ENCODE data around the gene PTCD1.
A peak's percentile ranks its signal among the peaks of the same experiment; 100 is the strongest.
"Not testable (repeated sequence)": the region's sequence is repeated elsewhere in the genome, so short reads cannot be mapped to it uniquely, and the experiment has no call there.

PTCD1 gene

DNA sequence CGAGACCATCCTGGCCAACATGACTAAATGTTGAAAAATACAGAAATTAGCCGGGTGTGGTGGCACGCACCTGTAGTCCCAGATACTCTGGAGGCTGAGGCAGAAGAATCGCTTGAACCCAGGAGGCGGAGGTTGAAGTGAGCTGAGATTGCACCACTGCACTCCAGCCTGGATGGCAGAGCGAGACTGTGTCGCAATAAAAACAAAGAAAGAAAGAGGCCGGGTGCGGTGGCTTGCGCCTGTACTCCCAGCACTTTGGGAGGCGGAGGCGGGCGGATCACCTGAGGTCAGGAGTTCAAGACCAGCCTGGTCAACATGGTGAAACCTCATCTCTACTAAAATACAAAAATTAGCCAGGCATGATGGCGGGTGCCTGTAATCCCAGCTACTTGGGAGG lies 51.4 kb downstream of the PTCD1 start:
- DNase-seq: not testable (repeated sequence)

DNA sequence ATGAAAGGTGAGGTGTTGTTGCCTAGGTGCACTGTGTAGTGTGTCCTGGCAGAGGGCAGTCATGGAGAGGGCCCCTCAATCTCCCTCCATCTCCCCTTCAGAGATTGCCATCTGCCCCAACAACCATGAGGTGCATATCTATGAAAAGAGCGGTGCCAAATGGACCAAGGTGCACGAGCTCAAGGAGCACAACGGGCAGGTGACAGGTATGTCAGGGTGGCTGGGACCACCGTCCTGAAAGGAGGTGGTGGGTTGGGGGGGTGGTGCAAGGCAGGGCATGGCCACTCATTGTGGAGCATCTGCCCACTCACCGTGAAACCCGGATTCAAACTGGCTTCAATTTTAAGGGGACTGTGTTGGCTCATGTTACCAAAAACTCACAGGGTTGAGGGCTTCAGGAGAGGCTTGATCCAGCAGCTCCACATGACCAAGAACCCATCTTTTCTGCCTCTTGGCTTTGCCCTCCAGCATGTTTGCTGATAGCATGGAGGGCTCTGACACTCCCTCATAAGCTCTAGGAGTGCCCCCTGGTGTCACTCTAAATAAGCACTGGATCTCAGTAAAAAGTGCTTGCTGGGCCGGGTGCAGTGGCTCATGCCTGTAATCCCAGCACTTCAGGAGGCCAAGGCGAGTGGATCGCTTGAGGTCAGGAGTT lies 51.9 kb downstream of the PTCD1 start:
- DNase-seq: peak; percentile 51

DNA sequence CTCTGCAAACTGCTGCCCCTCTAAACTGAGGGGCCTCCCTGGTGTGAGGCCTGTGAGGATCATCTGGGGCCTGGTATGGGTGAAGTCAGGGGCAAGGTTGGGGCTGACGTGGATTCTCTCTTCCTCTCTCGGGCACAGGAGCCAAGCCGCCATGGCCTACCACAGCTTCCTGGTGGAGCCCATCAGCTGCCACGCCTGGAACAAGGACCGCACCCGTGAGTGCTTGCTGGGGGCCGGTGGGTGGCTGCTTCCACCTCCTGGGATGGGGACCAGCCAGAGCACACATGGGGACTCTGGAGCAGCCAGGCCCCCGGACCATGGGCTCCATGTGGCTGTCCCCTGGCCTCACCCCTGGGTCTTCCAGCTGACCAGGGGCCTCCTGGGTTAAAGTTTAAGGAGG lies 53.0 kb downstream of the PTCD1 start:
- no peak for DNase-seq

DNA sequence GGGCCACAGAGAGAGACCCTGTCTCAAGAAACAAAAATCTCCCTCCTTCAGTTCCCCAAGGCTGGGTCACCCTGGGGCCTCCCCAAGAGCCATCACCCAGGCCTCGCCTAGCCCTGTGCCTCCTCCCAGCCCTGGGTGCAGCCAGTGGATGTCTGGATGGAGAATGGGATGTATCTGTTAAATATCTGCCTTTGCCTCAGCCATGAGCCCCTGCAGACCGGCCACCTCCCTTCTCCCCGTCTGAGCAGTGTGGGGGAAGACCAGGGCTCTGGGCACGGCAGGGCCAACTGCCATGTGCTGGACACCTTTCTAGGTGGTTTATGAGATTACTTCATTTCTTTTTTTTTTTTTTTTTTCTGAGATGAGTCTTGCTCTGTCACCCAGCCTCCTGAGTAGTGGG lies 54.1 kb downstream of the PTCD1 start:
- DNase-seq: no peak

DNA sequence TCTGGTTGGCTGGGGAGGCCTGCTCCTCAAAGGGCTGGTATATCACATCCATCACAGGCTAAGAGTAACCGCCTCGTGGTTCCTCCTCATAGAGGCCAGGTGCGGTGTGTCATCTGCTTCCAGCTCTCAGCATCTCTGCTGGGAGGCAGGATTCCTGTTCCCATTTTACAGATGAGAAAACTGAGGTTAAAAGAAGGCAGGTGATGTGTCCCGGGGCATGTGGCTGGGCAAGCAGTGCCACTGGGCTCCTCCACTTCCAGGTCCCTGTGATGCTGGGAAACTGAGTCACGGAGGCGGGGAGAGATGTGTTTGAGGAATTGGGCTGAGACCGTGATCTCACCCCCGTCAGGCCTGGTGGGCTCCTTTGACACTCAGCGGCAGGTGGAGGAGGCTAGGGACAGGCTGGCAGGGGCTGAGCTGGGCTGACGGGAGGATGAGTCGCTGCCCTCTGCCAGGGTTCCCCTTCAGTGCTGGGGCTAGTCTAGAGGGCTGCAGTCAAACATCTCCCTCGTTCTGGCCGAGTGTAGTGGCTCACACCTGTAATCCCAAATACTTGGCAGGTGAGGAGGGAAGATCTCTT lies 54.7 kb downstream of the PTCD1 start:
- no peak for DNase-seq

DNA sequence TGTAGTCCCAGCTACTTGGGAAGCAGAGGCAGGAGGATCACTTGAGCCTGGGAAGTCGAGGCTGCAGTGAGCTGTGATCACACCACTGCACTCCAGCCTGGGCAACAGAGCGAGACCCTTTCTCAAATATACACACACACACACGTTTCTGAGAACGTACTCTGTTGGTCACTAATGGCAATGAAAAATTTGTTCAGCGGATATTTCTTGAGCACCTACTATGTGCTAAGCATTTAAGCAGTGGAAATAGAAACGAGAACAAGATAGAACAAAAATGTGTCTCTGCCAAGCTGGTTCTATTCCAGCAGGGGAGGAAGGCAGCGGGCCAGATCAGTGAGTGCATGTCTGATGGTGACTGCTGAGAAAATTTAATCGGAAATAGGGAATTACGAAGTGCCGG lies 55.4 kb downstream of the PTCD1 start:
- no peak for DNase-seq

DNA sequence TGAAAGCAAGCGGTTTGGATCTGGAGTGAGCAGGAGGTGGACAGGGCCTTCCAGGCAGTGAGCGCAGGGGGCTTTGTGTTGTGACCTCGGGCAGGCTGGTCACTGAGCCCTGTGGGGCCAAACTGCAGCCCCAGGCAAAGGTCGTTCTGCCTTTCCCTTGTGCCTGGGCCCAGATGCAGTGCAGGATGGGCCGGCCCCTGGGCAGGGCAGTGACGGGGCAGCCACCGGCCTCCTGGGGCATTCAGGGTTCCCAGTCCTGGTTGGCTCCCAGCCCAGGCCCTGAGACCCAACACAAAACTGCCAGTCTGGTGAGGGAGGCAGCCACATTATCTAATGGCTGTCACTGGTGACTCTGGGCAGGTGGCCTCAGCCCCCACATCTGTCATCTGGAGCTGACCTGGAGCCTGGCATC lies 56.9 kb downstream of the PTCD1 start:
- DNase-seq: no peak

DNA sequence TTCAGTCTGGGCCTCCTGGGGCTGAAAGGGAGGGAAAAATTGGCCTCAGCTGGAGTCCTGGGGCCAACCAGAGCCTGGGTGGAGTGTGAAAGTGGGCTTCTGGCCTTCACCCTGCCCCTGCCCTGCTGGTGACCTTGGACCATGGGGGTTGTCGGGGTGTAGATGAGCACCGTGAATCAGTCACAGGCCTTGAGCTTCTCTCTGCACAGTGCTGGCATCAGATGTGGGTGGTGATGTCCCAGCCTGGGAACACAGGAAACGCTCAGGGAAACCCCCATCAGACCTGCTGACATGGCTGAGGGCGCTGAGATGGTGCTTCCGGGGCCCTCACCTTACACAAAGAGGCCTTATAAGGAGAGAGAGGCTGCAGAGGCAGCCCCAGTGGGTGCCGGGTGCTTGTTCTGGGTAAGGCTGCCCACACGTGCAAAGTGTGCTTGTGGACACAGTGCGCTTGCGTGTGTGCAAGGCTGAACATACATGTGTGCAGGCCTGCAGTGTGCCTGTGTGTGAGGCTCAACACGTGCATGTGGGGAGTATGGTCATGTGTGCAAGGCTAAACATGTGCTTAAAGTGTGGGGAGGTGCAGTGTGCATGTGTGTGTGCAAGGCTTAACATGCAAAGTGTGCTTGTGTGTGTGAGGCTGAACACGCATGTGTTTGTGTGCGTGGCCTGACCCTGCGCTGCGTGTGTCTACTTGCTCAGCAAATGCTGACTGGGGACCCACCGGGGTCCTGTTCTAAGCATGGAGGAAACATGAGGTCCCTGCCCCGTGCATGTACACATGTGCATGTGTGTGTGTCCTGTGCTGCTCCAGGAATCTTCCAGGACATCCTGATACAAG lies 57.6 kb downstream of the PTCD1 start:
- peak; percentile 88 for DNase-seq

DNA sequence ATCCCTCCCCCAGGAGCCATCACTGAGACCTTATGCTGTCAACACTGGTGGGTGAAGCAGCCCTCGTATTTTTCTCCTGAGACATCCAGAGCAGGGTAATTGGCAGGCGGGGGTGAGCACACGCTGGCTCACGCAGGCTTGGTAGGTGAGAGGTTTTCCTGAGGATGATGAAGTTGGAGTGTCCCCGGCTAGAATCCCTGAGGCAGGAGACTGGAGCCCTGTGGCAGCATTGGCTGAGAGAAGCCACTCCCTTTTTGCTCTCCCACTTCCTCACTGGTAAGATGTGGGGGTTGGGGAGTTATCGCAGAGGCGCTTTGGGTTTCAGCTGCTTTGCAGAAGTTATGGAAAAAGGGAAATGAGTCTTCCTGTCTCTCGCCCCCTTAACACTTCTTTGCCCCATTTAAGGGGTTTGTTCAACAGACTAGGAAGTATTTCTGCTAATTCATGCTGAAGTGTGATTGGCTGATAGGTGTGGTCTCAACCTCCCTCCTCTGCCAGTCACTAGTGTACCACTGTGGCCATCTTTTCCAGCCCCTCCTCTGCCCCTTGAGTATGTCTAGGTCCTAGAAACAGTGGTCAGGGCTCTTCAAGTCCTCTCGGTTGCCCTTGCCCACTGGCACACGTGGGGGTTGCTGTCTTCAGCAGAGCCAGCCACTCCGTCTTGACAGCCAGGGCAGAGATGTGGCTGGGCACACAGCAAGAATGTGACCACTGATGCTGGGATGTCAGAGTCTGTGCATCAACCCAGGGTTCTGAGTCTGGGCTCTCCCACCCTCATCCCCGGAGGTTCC lies 58.4 kb downstream of the PTCD1 start:
- DNase-seq: peak; percentile 29

DNA sequence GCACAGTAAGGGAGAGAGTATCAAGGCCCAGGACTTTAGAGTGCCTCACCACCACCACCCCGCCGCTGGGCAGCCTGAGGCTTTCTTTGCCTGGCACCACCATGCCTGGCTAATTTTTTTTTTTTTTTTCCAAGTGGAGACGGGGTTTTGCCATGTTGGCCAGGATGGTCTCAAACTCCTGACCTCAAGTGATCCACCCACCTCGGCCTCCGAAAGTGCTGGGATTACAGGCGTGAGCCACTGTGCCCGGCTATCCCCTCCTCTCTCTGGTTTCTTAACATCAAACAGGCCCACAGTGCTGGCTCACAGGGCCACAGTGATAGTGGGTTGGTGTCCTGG lies 58.9 kb downstream of the PTCD1 start:
- DNase-seq: not testable (repeated sequence)

DNA sequence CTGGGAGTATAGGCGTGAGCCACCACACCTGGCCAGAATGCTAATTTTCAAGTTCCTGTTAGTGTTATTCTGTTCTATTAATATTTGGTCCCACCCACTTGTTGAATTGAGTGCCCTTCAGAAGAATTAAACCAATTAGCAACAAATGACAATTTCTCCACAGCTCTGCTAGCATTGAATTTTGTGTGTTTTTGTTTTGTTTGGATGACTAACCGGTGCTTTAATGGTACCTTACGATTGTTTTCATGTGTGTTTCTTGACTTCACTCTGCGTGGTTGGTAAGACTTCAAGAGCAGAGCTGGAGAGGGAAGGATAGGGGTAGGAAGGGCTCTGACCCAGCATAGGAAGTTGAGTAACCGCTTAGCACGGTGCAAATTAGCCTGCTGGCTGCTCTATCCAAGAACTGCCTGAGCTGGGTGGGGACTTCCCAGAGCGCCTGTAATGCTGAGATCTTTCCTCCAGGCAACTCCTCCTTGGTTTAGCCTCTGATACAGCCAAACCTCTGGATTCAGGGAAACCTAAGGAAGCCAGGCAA lies 59.5 kb downstream of the PTCD1 start:
- DNase-seq: peak; percentile 60

DNA sequence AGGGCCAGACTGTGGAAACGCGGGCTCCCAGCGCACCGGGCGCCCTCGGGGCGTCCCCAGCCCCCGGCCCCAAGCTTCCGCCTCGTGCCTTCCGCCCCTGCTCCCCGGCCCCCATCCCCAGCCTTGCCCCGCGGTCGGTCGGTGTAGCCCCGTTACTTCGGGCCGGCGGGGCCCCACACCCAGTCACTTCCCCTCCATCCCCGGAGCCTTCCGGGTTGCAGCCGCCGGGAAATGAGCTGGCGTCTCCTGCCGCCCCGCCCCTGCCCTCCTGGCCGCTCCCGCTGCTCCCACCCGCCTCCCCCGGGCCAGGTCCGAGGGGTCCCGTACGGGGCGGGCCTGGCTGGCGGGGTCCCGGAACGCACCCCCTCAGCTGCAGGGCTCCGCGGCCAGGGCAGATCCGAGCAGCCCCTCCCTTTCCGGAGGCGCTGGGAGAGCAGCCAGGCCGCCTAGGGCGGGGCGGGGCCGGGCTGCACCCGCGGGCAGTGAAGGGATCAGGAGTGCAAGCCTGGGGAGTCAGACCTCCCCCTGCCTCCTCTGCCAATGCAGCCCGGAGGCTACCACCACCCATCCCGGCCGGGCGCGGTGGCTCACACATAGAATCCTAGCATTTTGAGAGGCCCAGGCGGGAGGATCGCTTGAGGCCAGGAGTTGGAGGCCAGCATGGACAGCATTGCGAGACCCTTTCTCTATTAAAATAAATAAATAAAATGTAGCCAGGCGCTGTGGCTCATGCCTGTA lies 63.4 kb downstream of the PTCD1 start:
- peak; percentile 70 for DNase-seq

DNA sequence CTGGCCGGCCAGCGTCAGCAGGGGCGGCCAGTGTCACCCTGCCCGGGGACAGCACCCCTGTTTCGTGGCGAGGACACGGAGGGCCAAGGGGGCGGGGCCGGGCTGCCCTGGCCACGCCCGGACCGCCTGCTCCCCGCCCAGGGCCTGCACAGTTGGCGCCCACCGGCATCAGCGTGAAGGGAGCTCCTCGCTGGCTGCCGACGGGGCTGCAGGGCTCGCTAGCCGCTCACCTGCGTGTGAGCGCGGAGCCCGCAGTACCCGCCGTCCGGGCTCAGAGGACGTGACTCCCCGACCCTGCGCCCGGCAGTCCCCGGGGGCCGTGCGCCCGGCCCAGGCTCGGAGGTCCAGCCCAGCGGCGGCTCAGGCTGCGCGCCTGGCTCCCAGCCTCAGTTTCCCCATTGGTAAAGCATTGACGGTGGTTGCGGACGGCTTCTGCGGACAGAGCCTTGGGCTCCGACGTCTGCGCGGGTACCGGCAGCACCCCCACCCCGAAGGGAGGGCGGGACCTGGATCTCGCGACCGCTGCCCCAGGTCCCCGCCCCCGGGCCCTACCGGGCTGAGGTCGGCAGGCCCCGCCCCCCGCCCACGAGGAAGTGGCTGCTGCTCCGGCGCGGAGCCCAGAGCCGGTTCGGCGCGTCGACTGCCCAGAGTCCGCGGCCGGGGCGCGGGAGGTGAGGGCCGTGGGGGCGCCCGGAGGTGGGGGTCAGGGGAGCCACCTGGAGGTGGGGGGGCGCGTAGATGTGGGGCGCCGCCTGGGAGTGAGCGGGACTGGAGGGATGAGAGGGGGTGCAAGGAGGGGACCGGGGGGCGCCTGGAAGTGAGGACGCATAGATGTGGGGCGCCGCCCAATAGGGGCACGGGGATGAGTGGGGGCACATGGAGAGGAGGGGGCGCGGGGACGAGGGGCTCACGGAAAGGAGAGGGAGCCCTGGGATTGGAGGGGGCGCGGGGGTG lies 64.2 kb downstream of the PTCD1 start, which contains the start of gene ARPC1B:
Gene ARPC1B (plus strand): TSS at position 620 of the 954 bp plus-strand sequence. CDS start 10,985 bp downstream, outside the sequence.
- peak; percentile 93 for DNase-seq

DNA sequence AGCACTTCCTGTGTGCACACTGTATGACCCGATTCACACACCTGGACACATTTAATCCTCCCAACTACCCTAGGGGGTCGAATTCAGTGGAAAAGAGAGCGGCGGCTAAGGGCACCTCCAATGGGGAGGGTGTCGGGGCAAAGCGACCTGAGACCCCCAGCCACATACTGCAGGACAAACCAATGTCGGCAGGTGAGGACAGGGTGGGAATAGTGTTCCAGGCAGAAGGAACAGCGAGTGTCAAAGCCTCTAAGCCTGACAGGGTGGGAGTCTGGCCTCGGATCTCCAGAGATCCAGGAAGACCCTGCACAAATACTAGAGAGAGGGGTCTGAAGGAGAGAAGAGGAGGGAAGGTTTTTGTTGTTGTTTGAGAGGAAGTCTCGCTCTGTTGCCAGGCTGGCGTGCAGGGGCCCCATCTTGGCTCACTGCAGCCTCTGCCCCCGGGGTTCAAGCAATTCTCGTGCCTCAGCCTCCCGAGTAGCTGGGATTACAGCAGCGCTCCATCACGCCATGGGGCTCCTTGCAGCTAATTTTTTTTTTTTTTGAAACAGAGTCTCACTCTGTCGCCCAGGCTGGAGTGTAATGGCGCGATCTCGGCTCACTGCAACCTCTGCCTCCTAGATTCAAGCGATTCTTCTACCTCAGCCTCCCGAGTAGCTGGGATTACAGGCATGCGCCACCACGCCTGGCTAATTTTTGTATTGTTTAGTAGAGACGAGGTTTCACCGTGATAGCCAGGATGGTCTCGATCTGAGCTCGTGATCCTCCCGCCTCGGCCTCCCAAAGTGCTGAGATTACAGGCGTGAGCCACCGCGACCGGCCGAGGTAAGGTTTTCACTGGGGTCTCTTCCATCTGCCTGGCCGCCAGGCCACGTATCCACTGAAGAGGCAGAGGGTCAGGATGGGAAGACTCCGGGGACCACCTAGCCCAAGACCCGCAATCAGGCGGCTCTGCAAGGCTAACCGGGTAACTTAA lies 65.2 kb downstream of the PTCD1 start:
- no peak for DNase-seq

DNA sequence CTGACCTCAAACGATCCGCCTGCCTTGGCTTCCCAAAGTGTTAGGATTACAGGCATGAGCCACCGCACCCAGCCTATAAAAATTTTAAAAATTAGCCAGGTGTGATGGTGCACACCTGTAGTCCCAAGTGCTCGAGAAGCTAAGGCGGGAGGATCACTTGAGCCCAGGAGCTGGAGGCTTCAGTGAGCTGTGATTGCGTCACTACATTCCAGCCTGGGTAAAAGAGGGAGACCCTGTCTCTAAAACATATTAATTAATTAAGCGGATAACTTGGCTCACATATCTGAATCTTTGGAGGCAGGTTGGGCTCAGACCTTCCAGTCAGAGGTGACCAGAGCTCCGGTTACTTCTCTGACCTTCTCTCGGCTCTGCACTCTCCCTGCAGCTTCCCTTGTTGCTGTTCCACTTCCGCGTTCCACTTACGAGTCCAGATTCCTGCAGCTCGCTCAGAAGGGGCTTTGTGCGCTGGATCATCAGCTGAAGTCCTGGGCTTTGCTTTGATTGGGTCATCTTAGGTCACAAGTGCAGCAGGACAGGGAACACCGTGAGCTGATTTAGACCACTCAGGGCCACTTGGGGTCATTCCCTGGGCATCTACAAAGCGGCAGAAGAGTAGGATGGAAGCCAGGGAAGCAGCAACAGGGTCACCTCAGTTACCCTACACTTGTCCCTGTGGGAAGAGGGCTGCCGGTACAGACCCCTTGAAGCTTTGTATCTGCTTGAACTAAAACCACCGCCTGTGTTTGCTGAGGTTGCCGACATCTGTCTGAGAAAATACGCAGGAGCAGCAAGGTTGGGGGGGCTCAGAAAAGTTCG lies 66.1 kb downstream of the PTCD1 start:
- no peak for DNase-seq

DNA sequence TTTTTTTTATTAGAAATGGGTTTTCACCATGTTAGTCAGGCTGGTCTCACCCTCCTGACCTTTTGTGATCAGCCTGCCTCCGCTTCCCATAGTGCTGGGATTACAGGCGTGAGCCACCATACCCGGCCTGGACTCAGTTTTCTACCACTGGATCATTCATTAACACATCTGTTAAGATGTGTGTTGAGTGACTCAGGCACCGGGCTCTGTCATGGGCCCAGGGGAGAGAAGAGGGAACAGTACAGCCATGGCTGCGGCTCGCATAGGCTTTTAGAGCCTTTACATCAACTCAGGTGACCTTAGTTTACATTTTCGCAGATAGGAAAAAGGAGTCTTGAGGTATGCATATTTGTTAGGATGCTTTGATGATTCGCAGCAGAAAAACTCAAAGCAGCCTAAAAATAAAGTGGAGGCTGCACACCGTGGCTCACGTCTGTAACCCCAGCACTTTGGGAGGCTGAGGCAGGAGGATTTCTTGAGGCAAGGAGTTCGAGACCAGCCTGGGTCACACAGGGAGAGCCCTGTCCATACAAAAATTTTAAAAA lies 67.2 kb downstream of the PTCD1 start:
- DNase-seq: no peak

DNA sequence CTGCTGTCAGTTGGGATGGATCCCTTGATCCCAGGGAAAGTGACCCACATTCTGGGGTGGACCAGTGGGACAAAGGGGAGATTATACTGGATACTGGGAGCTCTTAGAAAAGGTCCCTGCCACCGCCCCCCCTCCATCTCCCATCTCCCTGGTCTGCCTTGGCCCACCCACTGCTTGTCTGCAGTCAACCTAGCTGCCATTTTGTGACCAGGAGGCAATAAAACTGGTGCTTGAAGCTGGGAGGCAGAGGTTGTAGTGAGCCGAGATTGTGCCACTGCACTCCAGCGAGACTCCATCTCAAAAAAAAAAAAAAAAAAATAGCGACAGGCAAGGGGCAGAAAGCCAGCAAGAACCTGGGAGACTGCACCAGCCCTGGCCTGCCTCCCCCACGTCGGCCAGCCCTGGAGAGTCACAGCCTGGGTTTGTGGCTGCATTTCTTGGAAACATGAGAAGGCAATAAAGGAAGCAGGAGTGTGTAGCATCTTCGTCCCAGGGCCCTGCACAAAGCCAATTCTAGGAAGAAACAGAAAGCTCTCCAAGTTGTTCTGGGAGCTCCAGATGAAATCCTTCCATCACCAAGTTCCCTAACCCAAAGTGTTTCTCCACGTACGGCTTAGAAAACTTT lies 68.7 kb downstream of the PTCD1 start:
- DNase-seq: no peak

Measured in CD4-positive, alpha-beta T cell treated with Interleukin-17A for 4 hours (primary cell).